ENCODE measurements around the gene MAGI1. TPM values are rescaled to one million over a fixed set of nuclear protein-coding genes. Genes with fewer than 3 reads are reported as not detected.
A peak's percentile ranks its signal among the peaks of the same experiment; 100 is the strongest.

MAGI1 gene
- total RNA-seq, 5 donors from 2014 or later (not counting 1 experiment from before 2014, with no cell fraction given): 0.23 to 0.63 (median 0.29) TPM

GRCh38 chr3:65930648-65931047 lies 108.1 kb downstream of the MAGI1 start:
- no peak for DNase-seq

GRCh38 chr3:65928110-65928509 lies 110.6 kb downstream of the MAGI1 start:
- WGBS (ENCODE audit: insufficient coverage): 100% methylated on average over 1 of the region's 2 CpGs
- no peaks in the 10 kb centered on the region for H3K36me3 Mint-ChIP-seq
- ATAC-seq (replicated peaks in 1 of 4) (no peak), DNase-seq (no peak)
- CTCF ChIA-PET: no interaction called here
- no peak overlapping the region for H3K4me3 Mint-ChIP-seq
- Histone ChIP-seq H3K27me3 (replicated peaks in 1 of 2; ENCODE audit: control insufficient read depth in 2 of 2, extremely low read depth in 1 of 2, insufficient read depth in 2 of 2, low read length in 1 of 2) (no peaks in the 10 kb centered on the region), H3K4me1 (ENCODE audit: control insufficient read depth in 1 of 2, extremely low read depth in 1 of 2, insufficient read depth in 2 of 2, low read length in 2 of 2) (no peaks in the 10 kb centered on the region), H3K4me3 (ENCODE audit: control insufficient read depth in 1 of 2, extremely low read depth in 1 of 2, low read length in 1 of 2) (no peak overlapping the region), H3K9me3 (no peaks in the 10 kb centered on the region), H3K36me3 (ENCODE audit: control insufficient read depth in 2 of 2, extremely low read depth in 1 of 2, insufficient read depth in 1 of 2, low read length in 1 of 2) (no peaks in the 10 kb centered on the region), H3K27ac (ENCODE audit: low read length) (no peak overlapping the region)
- POLR2A ChIA-PET: no interaction called here
- H3K9me3 Mint-ChIP-seq: peaks cover 0 to 5% (median 4%) of the 10 kb centered on the region in 3 donors
- no peaks in the 10 kb centered on the region for H3K4me1 Mint-ChIP-seq
- peaks cover 0 to 4% of the 10 kb centered on the region in 2 donors for H3K27me3 Mint-ChIP-seq
- peak overlapping the region in 1 of 2 donors; percentile 23 for H3K27ac Mint-ChIP-seq

More at GRCh38 chr3:65930648-65931047, 108.1 kb downstream of the MAGI1 start:
- Histone ChIP-seq H3K4me3 (ENCODE audit: control insufficient read depth in 1 of 2, extremely low read depth in 1 of 2, low read length in 1 of 2) (no peak overlapping the region), H3K4me1 (ENCODE audit: control insufficient read depth in 1 of 2, extremely low read depth in 1 of 2, insufficient read depth in 2 of 2, low read length in 2 of 2) (no peaks in the 10 kb centered on the region), H3K27ac (ENCODE audit: low read length) (no peak overlapping the region), H3K27me3 (replicated peaks in 1 of 2; ENCODE audit: control insufficient read depth in 2 of 2, extremely low read depth in 1 of 2, insufficient read depth in 2 of 2, low read length in 1 of 2) (peaks cover 0 to 4% of the 10 kb centered on the region in 2 experiments), H3K9me3 (no peaks in the 10 kb centered on the region), H3K36me3 (ENCODE audit: control insufficient read depth in 2 of 2, extremely low read depth in 1 of 2, insufficient read depth in 1 of 2, low read length in 1 of 2) (no peaks in the 10 kb centered on the region)
- Mint-ChIP-seq H3K4me3 (no peak overlapping the region), H3K4me1 (no peaks in the 10 kb centered on the region), H3K9me3 (peaks cover 2 to 9% (median 8%) of the 10 kb centered on the region in 3 donors), H3K27me3 (peaks cover 0 to 4% of the 10 kb centered on the region in 2 donors), H3K36me3 (no peaks in the 10 kb centered on the region), H3K27ac (no peak overlapping the region)
- ChIA-PET CTCF (no interaction called here), POLR2A (no interaction called here)
- WGBS (ENCODE audit: insufficient coverage): 75% methylated on average over 3 of the region's 6 CpGs
- no peak for ATAC-seq (replicated peaks in 1 of 4)

GRCh38 chr3:65927576-65927975 lies 111.1 kb downstream of the MAGI1 start:
- CTCF ChIA-PET: no interaction called here
- Histone ChIP-seq H3K9me3 (no peaks in the 10 kb centered on the region), H3K4me3 (ENCODE audit: control insufficient read depth in 1 of 2, extremely low read depth in 1 of 2, low read length in 1 of 2) (no peak overlapping the region), H3K27ac (ENCODE audit: low read length) (no peak overlapping the region), H3K27me3 (replicated peaks in 1 of 2; ENCODE audit: control insufficient read depth in 2 of 2, extremely low read depth in 1 of 2, insufficient read depth in 2 of 2, low read length in 1 of 2) (no peaks in the 10 kb centered on the region), H3K36me3 (ENCODE audit: control insufficient read depth in 2 of 2, extremely low read depth in 1 of 2, insufficient read depth in 1 of 2, low read length in 1 of 2) (no peaks in the 10 kb centered on the region), H3K4me1 (ENCODE audit: control insufficient read depth in 1 of 2, extremely low read depth in 1 of 2, insufficient read depth in 2 of 2, low read length in 2 of 2) (no peaks in the 10 kb centered on the region)
- Mint-ChIP-seq H3K36me3 (no peaks in the 10 kb centered on the region), H3K27ac (no peak overlapping the region), H3K27me3 (peaks cover 0 to 4% of the 10 kb centered on the region in 2 donors), H3K4me3 (no peak overlapping the region), H3K4me1 (no peaks in the 10 kb centered on the region), H3K9me3 (no peaks in the 10 kb centered on the region)
- DNase-seq: no peak
- POLR2A ChIA-PET: no interaction called here
- no peak for ATAC-seq (replicated peaks in 1 of 4)
- no CpG with 5 or more reads among the region's 1 CpG for WGBS (ENCODE audit: insufficient coverage)

GRCh38 chr3:65925254-65925954 lies 113.3 kb downstream of the MAGI1 start:
- Mint-ChIP-seq H3K36me3 (no peaks in the 10 kb centered on the region), H3K4me1 (no peaks in the 10 kb centered on the region), H3K4me3 (no peak overlapping the region), H3K27me3 (peaks cover 4% of the 10 kb centered on the region in 2 donors), H3K27ac (no peak overlapping the region), H3K9me3 (peaks cover 0 to 9% (median 0%) of the 10 kb centered on the region in 3 donors)
- ATAC-seq (replicated peaks in 1 of 4) (no peak), DNase-seq (no peak)
- Histone ChIP-seq H3K9me3 (no peaks in the 10 kb centered on the region), H3K27ac (ENCODE audit: low read length) (no peak overlapping the region), H3K36me3 (ENCODE audit: control insufficient read depth in 2 of 2, extremely low read depth in 1 of 2, insufficient read depth in 1 of 2, low read length in 1 of 2) (no peaks in the 10 kb centered on the region), H3K4me3 (ENCODE audit: control insufficient read depth in 1 of 2, extremely low read depth in 1 of 2, low read length in 1 of 2) (no peak overlapping the region), H3K4me1 (ENCODE audit: control insufficient read depth in 1 of 2, extremely low read depth in 1 of 2, insufficient read depth in 2 of 2, low read length in 2 of 2) (no peaks in the 10 kb centered on the region), H3K27me3 (replicated peaks in 1 of 2; ENCODE audit: control insufficient read depth in 2 of 2, extremely low read depth in 1 of 2, insufficient read depth in 2 of 2, low read length in 1 of 2) (no peaks in the 10 kb centered on the region)
- ChIA-PET POLR2A (interaction anchor here in 1 of 2 donors (0.6 kb wide), 1 partner anchor 1637 kb away, joined by 3 read pairs; no protein-coding TSS in a partner anchor), CTCF (no interaction called here)
- 100% methylated on average over 1 of the region's 3 CpGs for WGBS (ENCODE audit: insufficient coverage)

GRCh38 chr3:65924762-65925161 lies 114.0 kb downstream of the MAGI1 start:
- Mint-ChIP-seq H3K9me3 (peaks cover 0 to 11% (median 0%) of the 10 kb centered on the region in 3 donors), H3K27me3 (peaks cover 4% of the 10 kb centered on the region in 2 donors), H3K36me3 (no peaks in the 10 kb centered on the region), H3K27ac (no peak overlapping the region), H3K4me1 (no peaks in the 10 kb centered on the region), H3K4me3 (no peak overlapping the region)
- Histone ChIP-seq H3K27me3 (replicated peaks in 1 of 2; ENCODE audit: control insufficient read depth in 2 of 2, extremely low read depth in 1 of 2, insufficient read depth in 2 of 2, low read length in 1 of 2) (no peaks in the 10 kb centered on the region), H3K4me1 (ENCODE audit: control insufficient read depth in 1 of 2, extremely low read depth in 1 of 2, insufficient read depth in 2 of 2, low read length in 2 of 2) (no peaks in the 10 kb centered on the region), H3K4me3 (ENCODE audit: control insufficient read depth in 1 of 2, extremely low read depth in 1 of 2, low read length in 1 of 2) (no peak overlapping the region), H3K27ac (ENCODE audit: low read length) (no peak overlapping the region), H3K9me3 (no peaks in the 10 kb centered on the region), H3K36me3 (ENCODE audit: control insufficient read depth in 2 of 2, extremely low read depth in 1 of 2, insufficient read depth in 1 of 2, low read length in 1 of 2) (no peaks in the 10 kb centered on the region)
- no peak for DNase-seq
- no peak for ATAC-seq (replicated peaks in 1 of 4)
- ChIA-PET POLR2A (interaction anchor here in 1 of 2 donors (0.6 kb wide), 1 partner anchor 1636 kb away, joined by 3 read pairs; no protein-coding TSS in a partner anchor), CTCF (no interaction called here)
- WGBS (ENCODE audit: insufficient coverage): no CpG with 5 or more reads among the region's 4 CpGs

GRCh38 chr3:65922441-65922840 lies 116.3 kb downstream of the MAGI1 start:
- H3K27ac Mint-ChIP-seq: no peak overlapping the region
- H3K9me3 Mint-ChIP-seq: peaks cover 0 to 13% (median 3%) of the 10 kb centered on the region in 3 donors
- ATAC-seq (replicated peaks in 1 of 4): no peak
- H3K4me3 Mint-ChIP-seq: no peak overlapping the region
- Histone ChIP-seq H3K27me3 (replicated peaks in 1 of 2; ENCODE audit: control insufficient read depth in 2 of 2, extremely low read depth in 1 of 2, insufficient read depth in 2 of 2, low read length in 1 of 2) (no peaks in the 10 kb centered on the region), H3K36me3 (ENCODE audit: control insufficient read depth in 2 of 2, extremely low read depth in 1 of 2, insufficient read depth in 1 of 2, low read length in 1 of 2) (no peaks in the 10 kb centered on the region), H3K4me1 (ENCODE audit: control insufficient read depth in 1 of 2, extremely low read depth in 1 of 2, insufficient read depth in 2 of 2, low read length in 2 of 2) (no peaks in the 10 kb centered on the region), H3K27ac (ENCODE audit: low read length) (no peak overlapping the region), H3K4me3 (ENCODE audit: control insufficient read depth in 1 of 2, extremely low read depth in 1 of 2, low read length in 1 of 2) (no peak overlapping the region), H3K9me3 (no peaks in the 10 kb centered on the region)
- ChIA-PET POLR2A (no interaction called here), CTCF (no interaction called here)
- no CpG with 5 or more reads among the region's 2 CpGs for WGBS (ENCODE audit: insufficient coverage)
- DNase-seq: no peak
- H3K36me3 Mint-ChIP-seq: no peaks in the 10 kb centered on the region
- H3K4me1 Mint-ChIP-seq: no peaks in the 10 kb centered on the region
- peaks cover 4% of the 10 kb centered on the region in 2 donors for H3K27me3 Mint-ChIP-seq
